Activated naive CD4-positive, alpha-beta T cell treated with anti-CD3 and anti-CD28 coated beads, Interleukin-2, amount 50 U/mL, for 16 hours (primary cell): Measurements from ENCODE around the gene CNTF.

Experiments
- DNase-seq: peaks from one replicate; pipeline ENCODE4 v3.0.0-alpha.2; 2020

The CNTF gene

GRCh38 chr11:58608331-58608730 is 14.1 kb upstream of the CNTF start:
- no peak for DNase-seq

GRCh38 chr11:58609723-58610122 is 12.7 kb upstream of the CNTF start:
- DNase-seq = no peak

- DNase-seq = no peak
These were observed 9.2 kb upstream of the CNTF start for GRCh38 chr11:58613228-58613627.

GRCh38 chr11:58615559-58615958 is 6.9 kb upstream of the CNTF start:
- DNase-seq = no peak

GRCh38 chr11:58616594-58616993 is 5.9 kb upstream of the CNTF start:
- DNase-seq = no peak

- no peak for DNase-seq
These were observed 4.4 kb upstream of the CNTF start for GRCh38 chr11:58617976-58618557.

GRCh38 chr11:58621586-58622262 is 741 bp upstream of the CNTF start:
- no peak for DNase-seq

GRCh38 chr11:58625086-58625485 is 2.6 kb downstream of the CNTF start:
- DNase-seq = no peak

GRCh38 chr11:58625826-58626460 is 3.5 kb downstream of the CNTF start:
- DNase-seq = no peak

GRCh38 chr11:58626934-58627483 is 4.5 kb downstream of the CNTF start:
- DNase-seq = no peak

GRCh38 chr11:58628446-58628845 is 6.0 kb downstream of the CNTF start:
- no peak for DNase-seq

GRCh38 chr11:58629857-58630256 is 7.4 kb downstream of the CNTF start:
- DNase-seq = no peak

GRCh38 chr11:58631378-58631777 is 8.9 kb downstream of the CNTF start:
- DNase-seq = no peak

GRCh38 chr11:58632510-58632909 is 10.0 kb downstream of the CNTF start:
- DNase-seq = no peak

GRCh38 chr11:58636587-58636986 is 14.1 kb downstream of the CNTF start:
- no peak for DNase-seq

- DNase-seq = no peak
These were observed 14.9 kb downstream of the CNTF start for GRCh38 chr11:58637371-58637770.

- DNase-seq = no peak
These were observed 16.6 kb downstream of the CNTF start for GRCh38 chr11:58639103-58639502.

- DNase-seq = no peak
These were observed 17.2 kb downstream of the CNTF start for GRCh38 chr11:58639669-58640068.

GRCh38 chr11:58640386-58641023 is 18.0 kb downstream of the CNTF start:
- no peak for DNase-seq

GRCh38 chr11:58641341-58641740 is 18.9 kb downstream of the CNTF start:
- no peak for DNase-seq

- no peak for DNase-seq
These were observed 19.5 kb downstream of the CNTF start for GRCh38 chr11:58641803-58642581.

- no peak for DNase-seq
These were observed 23.4 kb downstream of the CNTF start for GRCh38 chr11:58645854-58646253.

- DNase-seq = no peak
These were observed 24.8 kb downstream of the CNTF start for GRCh38 chr11:58647141-58647699.
